SK-N-SH (cell line): ENCODE results near the gene PCNX3. TPM values are rescaled to one million over a fixed set of nuclear protein-coding genes. Genes with fewer than 3 reads are reported as not detected.

Source experiments
- CTCF ChIA-PET: fragments of 300-600, 350-600 bp; formaldehyde crosslinking; extraction: SDS; loops from one replicate; lab custom pipeline; 2021; lab: Yijun Ruan, JAX
- POLR2A ChIA-PET: fragments of 350-600 bp; sonication (Branson Sonifier 250); formaldehyde crosslinking; extraction: SDS; loops from one replicate; lab custom pipeline; 2020; ENCODE audit warnings: antibody characterized with exemption, inconsistent platforms; lab: Yijun Ruan, JAX
- DNase-seq: peaks from one replicate; pipeline ENCODE4 v3.0.0; 2012
- H2AFZ ChIP-seq: fragments of 200-600 bp; sonication (generic); 2 replicates; pipeline ENCODE4 v1.8.1; 2016; ENCODE audit warnings: antibody characterized with exemption, mild to moderate bottlenecking, low read depth
- H3F3A ChIP-seq: fragments of 200-600 bp; sonication (generic); replicated peaks from 2 replicates; pipeline ENCODE3; 2016; ENCODE audit warnings: antibody characterized with exemption, mild to moderate bottlenecking; ENCODE audit not compliant: insufficient read depth
- H3K27ac ChIP-seq, 2 experiments: fragments of 200-500 bp in 1 of 2; fragments of 200-600 bp in 1 of 2; sonication (Bioruptor generic) in 1 of 2; sonication (generic), shearing (Covaris generic) in 1 of 2; 2 replicates each; pipeline versions ENCODE4 v1.5.1 to v1.6.1; 2014 to 2016; ENCODE audit warnings: low read depth in 2 of 2, inconsistent platforms in 1 of 2, low read length in 1 of 2, mild to moderate bottlenecking in 1 of 2, mixed read lengths in 1 of 2
- H3K27me3 ChIP-seq: fragments of 200-600 bp; sonication (generic), shearing (Covaris generic); 2 replicates; pipeline ENCODE4 v1.6.1; 2016; ENCODE audit warnings: mixed run types; ENCODE audit not compliant: insufficient read depth
- H3K36me3 ChIP-seq, 2 experiments: fragments of 200-500 bp in 1 of 2; fragments of 200-600 bp in 1 of 2; sonication (Bioruptor generic) in 1 of 2; sonication (generic) in 1 of 2; replicated peaks in 1 of 2; 2 replicates each; pipeline versions ENCODE3 to v1.5.1; 2014 to 2016; ENCODE audit warnings: low read length in 1 of 2, mild to moderate bottlenecking in 1 of 2; ENCODE audit not compliant: insufficient read depth in 2 of 2, control insufficient read depth in 1 of 2
- H3K4me1 ChIP-seq, 2 experiments: fragments of 200-500 bp in 1 of 2; fragments of 200-600 bp in 1 of 2; sonication (Bioruptor generic) in 1 of 2; sonication (generic), shearing (Covaris generic) in 1 of 2; 2 replicates each; pipeline versions ENCODE4 v1.5.1 to v1.6.1; 2014 to 2016; ENCODE audit warnings: low read depth in 1 of 2, low read length in 1 of 2, mixed run types in 1 of 2; ENCODE audit not compliant: insufficient read depth in 2 of 2, control insufficient read depth in 1 of 2
- H3K4me2 ChIP-seq: fragments of 200-600 bp; sonication (generic), shearing (Covaris generic); 2 replicates; pipeline ENCODE4 v1.6.1; 2017; ENCODE audit warnings: mixed run types
- H3K4me3 ChIP-seq, 2 experiments: fragments of 200-500 bp in 1 of 2; fragments of 200-600 bp in 1 of 2; sonication (Bioruptor generic) in 1 of 2; sonication (generic), shearing (Covaris generic) in 1 of 2; 2 replicates each; pipeline versions ENCODE4 v1.5.1 to v1.8.1; 2014 to 2016; ENCODE audit warnings: low read depth in 2 of 2, inconsistent platforms in 1 of 2, low read length in 1 of 2, mild to moderate bottlenecking in 1 of 2, mixed read lengths in 1 of 2, moderate library complexity in 1 of 2
- H3K79me2 ChIP-seq: fragments of 200-600 bp; sonication (generic); 2 replicates; pipeline ENCODE4 v1.8.1; 2017; ENCODE audit warnings: mild to moderate bottlenecking; ENCODE audit not compliant: insufficient read depth
- H3K9ac ChIP-seq: fragments of 200-600 bp; sonication (generic); 2 replicates; pipeline ENCODE4 v1.6.1; 2017; ENCODE audit warnings: mixed run types
- H3K9me2 ChIP-seq: fragments of 200-600 bp; sonication (generic); 2 replicates; pipeline ENCODE4 v1.6.1; 2017; ENCODE audit warnings: mixed run types
- H3K9me3 ChIP-seq: fragments of 200-600 bp; sonication (generic); 2 replicates; pipeline ENCODE4 v1.6.1; 2017; ENCODE audit warnings: mixed run types, mild to moderate bottlenecking, moderate library complexity
- H4K20me1 ChIP-seq: fragments of 200-600 bp; sonication (generic); 2 replicates; pipeline ENCODE4 v1.6.1; 2017; ENCODE audit warnings: mild to moderate bottlenecking, mixed run types; ENCODE audit not compliant: insufficient read depth
- CHD2 ChIP-seq: fragments of 150-350 bp; IDR thresholded peaks from 2 replicates; pipeline ENCODE4 v1.6.1; 2018; ENCODE audit warnings: low read length; ENCODE audit not compliant: partially characterized antibody
- CTCF ChIP-seq: fragments of 200-600 bp; sonication (generic); IDR thresholded peaks from 2 replicates; pipeline ENCODE4 v1.6.1; 2017; ENCODE audit warnings: antibody characterized with exemption, mild to moderate bottlenecking, moderate library complexity
- ELF1 ChIP-seq: IDR thresholded peaks from 2 replicates; pipeline ENCODE4 v1.4.0; 2012
- EP300 ChIP-seq, 2 experiments: IDR thresholded peaks; 2 replicates each; pipeline versions ENCODE4 v1.4.0 to v1.6.1; 2012; ENCODE audit warnings: borderline replicate concordance in 1 of 2, low read depth in 1 of 2, low read length in 1 of 2
- EZH2phosphoT487 ChIP-seq: fragments of 200-600 bp; sonication (generic); IDR thresholded peaks from 2 replicates; pipeline ENCODE4 v1.6.1; 2017; ENCODE audit warnings: low read depth, mixed run types, mild to moderate bottlenecking, antibody characterized with exemption, moderate library complexity, borderline replicate concordance
- FOSL2 ChIP-seq: IDR thresholded peaks from 2 replicates; pipeline ENCODE4 v1.4.0; 2012; ENCODE audit warnings: low read depth, mild to moderate bottlenecking, moderate library complexity, borderline replicate concordance
- FOXJ3 ChIP-seq: sonication (generic); formaldehyde crosslinking; IDR thresholded peaks from 2 replicates; pipeline ENCODE4 v1.5.1; 2020; ENCODE audit warnings: mild to moderate bottlenecking, missing genetic modification reagents
- FOXM1 ChIP-seq: IDR thresholded peaks from 2 replicates; pipeline ENCODE4 v1.4.0; 2012; ENCODE audit warnings: low read depth, mild to moderate bottlenecking
- GATA2 ChIP-seq: sonication (generic); formaldehyde crosslinking; IDR thresholded peaks from 2 replicates; pipeline ENCODE4 v1.5.0; 2020; ENCODE audit warnings: mild to moderate bottlenecking, missing genetic modification reagents
- MEF2A ChIP-seq: IDR thresholded peaks from 2 replicates; pipeline ENCODE4 v1.4.0; 2012; ENCODE audit warnings: low read depth, borderline replicate concordance
- MXI1 ChIP-seq: IDR thresholded peaks from 2 replicates; pipeline ENCODE4 v1.6.1; 2012; ENCODE audit warnings: mild to moderate bottlenecking, low read depth, low read length, improper control_type of control experiment
- NRF1 ChIP-seq: IDR thresholded peaks from 2 replicates; pipeline ENCODE4 v1.6.1; 2012; ENCODE audit warnings: low read depth, mild to moderate bottlenecking, low read length
- POLR2AphosphoS5 ChIP-seq: IDR thresholded peaks from 2 replicates; pipeline ENCODE4 v1.6.1; 2012; ENCODE audit warnings: low read depth, low read length
- RAD21 ChIP-seq: IDR thresholded peaks from 2 replicates; pipeline ENCODE4 v1.6.1; 2012; ENCODE audit warnings: mild to moderate bottlenecking, low read length
- RFX5 ChIP-seq: IDR thresholded peaks from 2 replicates; pipeline ENCODE4 v1.6.1; 2012; ENCODE audit warnings: mild to moderate bottlenecking, improper control_type of control experiment, low read length
- SIN3A ChIP-seq: IDR thresholded peaks from 2 replicates; pipeline ENCODE4 v1.6.1; 2012; ENCODE audit warnings: low read depth, mild to moderate bottlenecking, low read length, moderate library complexity, borderline replicate concordance
- TAF1 ChIP-seq: IDR thresholded peaks from 2 replicates; pipeline ENCODE4 v1.6.1; 2012; ENCODE audit warnings: low read depth, mild to moderate bottlenecking, low read length, moderate library complexity, borderline replicate concordance
- TEAD4 ChIP-seq: IDR thresholded peaks from 2 replicates; pipeline ENCODE4 v1.4.0; 2012; ENCODE audit warnings: mild to moderate bottlenecking, borderline replicate concordance; ENCODE audit not compliant: insufficient read depth
- USF1 ChIP-seq: IDR thresholded peaks from 2 replicates; pipeline ENCODE4 v1.4.0; 2012; ENCODE audit warnings: low read depth, borderline replicate concordance
- USF2 ChIP-seq: fragments of 150-350 bp; IDR thresholded peaks from 2 replicates; pipeline ENCODE4 v1.6.1; 2017; ENCODE audit warnings: antibody characterized with exemption, low read length, low read depth, borderline replicate concordance
- YY1 ChIP-seq: IDR thresholded peaks from 2 replicates; pipeline ENCODE4 v1.4.0; 2012; ENCODE audit warnings: low read depth, mild to moderate bottlenecking
- ZBTB33 ChIP-seq: IDR thresholded peaks from 2 replicates; pipeline ENCODE4 v1.4.0; 2012; ENCODE audit warnings: low read depth, borderline replicate concordance
- WGBS: methylation state at CpG from one replicate; pipeline ENCODE4 v1.1.6; 2017; ENCODE audit warnings: low lambda C conversion rate; 5-methylcytosine and 5-hydroxymethylcytosine counted together
- polyA plus RNA-seq, 3 experiments: library from polyadenylated mRNA; depleted of rRNA; stranded (reverse); fragments of >200 nt; gene quantifications; 2 replicates each; pipeline ENCODE4 v1.2.3, GENCODE V29; 2012

The PCNX3 gene
- polyA plus RNA-seq, 1 of the 3 experiments (the other 2 are of a cell fraction) = 33.7 TPM

GRCh38 chr11:65672982-65673381 is 57.4 kb downstream of the PCNX3 start:
- Histone ChIP-seq H3K4me1 (no peaks in the 10 kb centered on the region), H3K27ac (no peak overlapping the region), H4K20me1 (no peaks in the 10 kb centered on the region), H3K79me2 (no peaks in the 10 kb centered on the region), H3F3A (no peaks in the 10 kb centered on the region), H3K36me3 (no peaks in the 10 kb centered on the region), H3K9ac (no peak overlapping the region), H3K9me2 (no peaks in the 10 kb centered on the region), H3K9me3 (no peaks in the 10 kb centered on the region), H2AFZ (no peak overlapping the region), H3K4me3 (no peak overlapping the region), H3K4me2 (no peak overlapping the region)
- ChIA-PET CTCF (interaction anchor here (0.7 to 1.9 kb wide), 2 partner anchors 39 to 150 kb away, joined by 3 to 5 read pairs; partner anchors contain the start of gene KAT5), POLR2A (no interaction called here)
- WGBS = 75% methylated on average over 2 of the region's 2 CpGs
- TF ChIP-seq MEF2A = no peak
- TF ChIP-seq NRF1 = no peak
- no peak for TF ChIP-seq TEAD4
- no peak for TF ChIP-seq EZH2phosphoT487
- TF ChIP-seq FOXJ3 (CRISPR knock-in tag) = no peak
- TF ChIP-seq USF1 = no peak
- TF ChIP-seq FOXM1 = no peak
- TF ChIP-seq RFX5 = no peak
- TF ChIP-seq FOSL2 = no peak
- TF ChIP-seq TAF1 = no peak
- TF ChIP-seq YY1 = no peak
- TF ChIP-seq ELF1 = no peak
- TF ChIP-seq SIN3A = no peak
- TF ChIP-seq POLR2AphosphoS5 = no peak
- TF ChIP-seq CTCF = no peak
- no peak for TF ChIP-seq GATA2
- TF ChIP-seq, all 33 proteins: peak for 0
- H3K27me3 ChIP-seq = no peaks in the 10 kb centered on the region
- DNase-seq = no peak

GRCh38 chr11:65680192-65680743 is 64.7 kb downstream of the PCNX3 start:
- CTCF ChIA-PET = no interaction called here
- POLR2A ChIA-PET = no interaction called here

More at GRCh38 chr11:65680192-65680743, 64.7 kb downstream of the PCNX3 start:
- Histone ChIP-seq H3K4me1 (no peaks in the 10 kb centered on the region), H3K4me3 (no peak overlapping the region), H3K27me3 (peaks cover 9% of the 10 kb centered on the region), H3K4me2 (no peak overlapping the region), H3K9me3 (no peaks in the 10 kb centered on the region), H3K79me2 (no peaks in the 10 kb centered on the region), H2AFZ (no peak overlapping the region), H3F3A (no peaks in the 10 kb centered on the region), H3K9ac (no peak overlapping the region), H4K20me1 (no peaks in the 10 kb centered on the region), H3K36me3 (no peaks in the 10 kb centered on the region), H3K27ac (no peak overlapping the region)
- 73% methylated on average over 5 of the region's 5 CpGs for WGBS
- TF ChIP-seq MEF2A = no peak
- no peak for TF ChIP-seq USF2
- no peak for TF ChIP-seq FOXM1
- no peak for TF ChIP-seq TAF1
- no peak for TF ChIP-seq CHD2
- TF ChIP-seq ZBTB33 = no peak
- no peak for TF ChIP-seq RAD21
- TF ChIP-seq GATA2 = no peak
- TF ChIP-seq EP300 (IDR thresholded peaks at IDR 0.05; ENCODE audit: borderline replicate concordance in 1 of 2, low read depth in 1 of 2, low read length in 1 of 2) = no peak
- TF ChIP-seq MXI1 = no peak
- TF ChIP-seq, all 33 proteins: peak for 0
- H3K9me2 ChIP-seq = no peaks in the 10 kb centered on the region
- no peak for DNase-seq
